ENCODE data around the gene CASZ1.

CASZ1 gene

GRCh38 chr1:10631811-10632593, 164.4 kb downstream of the CASZ1 start:
- no peak for DNase-seq

GRCh38 chr1:10631121-10631810, 165.2 kb downstream of the CASZ1 start:
- DNase-seq: no peak

DNA sequence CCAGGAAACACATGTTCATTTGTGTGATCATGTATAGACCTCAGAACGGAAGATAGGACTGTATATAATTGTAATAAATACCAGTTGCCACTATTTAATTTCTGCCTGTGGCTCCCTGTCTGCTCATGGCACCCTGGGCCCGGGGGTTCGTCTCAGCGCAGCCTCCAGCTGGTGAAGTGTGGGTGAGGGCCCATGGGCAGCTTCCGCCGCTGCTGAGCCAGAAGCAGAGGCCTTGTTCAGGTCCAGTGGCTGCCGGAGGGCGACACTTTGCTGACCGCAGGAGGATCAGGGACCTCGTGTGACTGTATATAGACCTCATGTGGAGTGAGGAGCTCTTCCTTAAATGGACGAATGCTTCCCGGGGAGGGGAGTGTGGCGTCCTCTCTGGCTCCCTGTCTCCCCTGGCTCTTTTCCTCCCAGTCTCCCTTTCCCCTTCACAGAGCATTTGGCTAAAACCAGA, 165.8 kb downstream of the CASZ1 start:
- no peak for DNase-seq

GRCh38 chr1:10629816-10630571, 166.5 kb downstream of the CASZ1 start:
- no peak for DNase-seq

GRCh38 chr1:10629091-10629815, 167.2 kb downstream of the CASZ1 start:
- no peak for DNase-seq

DNA sequence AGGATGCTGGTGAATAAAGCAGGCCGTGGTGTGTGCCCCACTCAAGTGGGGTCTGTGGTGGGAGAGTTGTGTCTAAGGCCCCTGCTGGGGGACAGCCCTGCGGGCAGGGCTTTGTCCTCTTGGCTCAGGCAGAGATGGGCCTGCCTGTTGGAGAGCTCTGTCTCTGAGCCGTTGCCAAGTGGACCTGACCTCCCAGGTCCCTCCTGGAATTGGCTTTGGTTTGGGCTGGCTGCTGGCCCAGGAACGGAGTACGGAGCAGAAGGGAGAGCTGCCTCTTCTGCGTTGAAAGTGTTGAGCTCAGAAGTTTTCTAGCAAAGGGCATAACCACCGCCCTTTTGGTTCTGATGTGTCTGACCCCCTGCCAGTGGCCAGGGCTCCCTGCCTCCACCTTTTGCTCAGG, 167.8 kb downstream of the CASZ1 start:
- no peak for DNase-seq

- no peak for DNase-seq
These were observed 169.5 kb downstream of the CASZ1 start for GRCh38 chr1:10626791-10627410.

- DNase-seq: no peak
These were observed 170.2 kb downstream of the CASZ1 start for GRCh38 chr1:10626131-10626731.

- no peak for DNase-seq
These were observed 170.9 kb downstream of the CASZ1 start for GRCh38 chr1:10625554-10625953.

- no peak for DNase-seq
These were observed 171.4 kb downstream of the CASZ1 start for GRCh38 chr1:10625076-10625475.

- no peak for DNase-seq
These were observed 172.0 kb downstream of the CASZ1 start for GRCh38 chr1:10624256-10625050.

- DNase-seq: no peak
These were observed 172.7 kb downstream of the CASZ1 start for GRCh38 chr1:10623686-10624145.

GRCh38 chr1:10622910-10623685, 173.3 kb downstream of the CASZ1 start:
- no peak for DNase-seq

- no peak for DNase-seq
These were observed 174.5 kb downstream of the CASZ1 start for GRCh38 chr1:10621906-10622305.

DNA sequence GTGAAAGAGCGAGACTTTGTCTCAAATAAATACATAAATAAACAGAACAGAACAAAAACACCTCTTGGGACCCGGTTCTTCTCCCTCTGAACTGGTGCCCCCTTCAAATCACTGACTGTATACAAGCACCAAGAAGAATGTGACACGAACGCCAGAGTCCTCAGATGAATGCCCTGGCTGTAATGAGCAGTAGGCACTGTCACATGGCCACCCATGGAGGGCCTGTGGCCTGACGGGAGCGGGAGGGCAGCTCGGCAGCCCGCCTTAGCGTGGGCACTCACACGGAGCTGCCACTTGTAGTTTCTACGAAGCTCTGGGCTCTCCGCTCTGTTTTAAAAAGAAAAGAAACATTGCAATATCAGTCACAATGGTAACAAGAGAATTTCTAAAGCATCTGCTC, 175.7 kb downstream of the CASZ1 start:
- no peak for DNase-seq

- no peak for DNase-seq
These were observed 178.2 kb downstream of the CASZ1 start for GRCh38 chr1:10617931-10618885.

DNA sequence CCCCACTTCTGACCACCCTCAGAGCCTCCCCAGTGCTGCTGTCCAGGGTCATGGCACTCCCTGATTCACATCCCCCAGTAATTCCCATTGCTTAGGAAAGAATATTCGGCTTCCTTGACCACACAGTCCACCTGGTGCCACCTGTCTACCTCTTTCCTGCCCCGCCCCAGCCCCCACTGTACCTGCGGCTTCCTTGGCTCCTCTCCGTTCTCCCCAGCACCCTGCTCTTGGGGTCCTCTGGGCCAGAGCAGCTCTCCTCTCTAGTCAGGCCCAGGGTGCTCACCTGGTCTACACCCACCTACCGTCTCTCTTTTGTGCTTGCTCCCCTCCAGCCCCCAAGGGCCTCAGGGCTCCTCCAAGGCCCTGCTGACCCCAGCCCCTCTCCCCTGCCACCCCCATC, 179.1 kb downstream of the CASZ1 start:
- DNase-seq: no peak

- DNase-seq: no peak
These were observed 179.8 kb downstream of the CASZ1 start for GRCh38 chr1:10616696-10617095.

Measured in KG1 (cell line).